Right cardiac atrium (tissue), 5 donors: ENCODE results near the gene CD28. TPM values are rescaled to one million over a fixed set of nuclear protein-coding genes. Genes with fewer than 3 reads are reported as not detected.
"Not testable (repeated sequence)": the region's sequence is repeated elsewhere in the genome, so short reads cannot be mapped to it uniquely, and the experiment has no call there.

Experiments used
- ATAC-seq, 2 donors: fragments of 200-7000 bp; cut with Tn5 transposase; one replicate each; pipeline versions ENCODE4 v1.8.0 to v1.9.1; 2020; ENCODE audit warnings: moderate library complexity in 2 of 2, mild to moderate bottlenecking in 1 of 2
- DNase-seq, 3 donors: peaks; one replicate each; pipeline ENCODE4 v3.0.0-alpha.2; 2020
- H3K27ac ChIP-seq: one replicate; pipeline ENCODE4 v1.5.1; 2013; ENCODE audit warnings: mild to moderate bottlenecking, low read length, control low read depth, moderate library complexity
- H3K27me3 ChIP-seq: one replicate; pipeline ENCODE4 v1.6.1; 2013; ENCODE audit not compliant: control insufficient read depth, insufficient read depth
- H3K4me1 ChIP-seq: one replicate; pipeline ENCODE4 v1.6.1; 2013; ENCODE audit warnings: low read length; ENCODE audit not compliant: control insufficient read depth, insufficient read depth
- H3K4me3 ChIP-seq: one replicate; pipeline ENCODE4 v1.5.1; 2013; ENCODE audit warnings: low read length, control low read depth
- H3K9me3 ChIP-seq: one replicate; pipeline ENCODE4 v1.6.1; 2013; ENCODE audit warnings: low read length; ENCODE audit not compliant: control insufficient read depth
- WGBS: extraction: QIAGEN DNeasy Blood & Tissue Kit; methylation state at CpG from one replicate; pipeline ENCODE4 v1.1.7; 2013; 5-methylcytosine and 5-hydroxymethylcytosine counted together
- intact Hi-C, 4 donors: fragments of 100-400 bp; cut with DNase I; formaldehyde crosslinking; loops; one replicate each; pipeline versions ENCODE4 v1.11.0 to v1.14.0; 2022 to 2023
- polyA plus RNA-seq: library from polyadenylated mRNA; stranded (reverse); fragments of 200-250 nt; gene quantifications from one replicate; pipeline ENCODE4 v1.2.3, GENCODE V29; 2013
- total RNA-seq, 4 donors: library from RNA; stranded (reverse); fragmentation: NEBNext Ultra II Directional; extraction: Animal tissue kit (Norgen Biotek cat#: 25700); gene quantifications; one replicate each; pipeline ENCODE4 v1.2.1, GENCODE V29; 2021
- donor health status: healthy with polysubstance abuse.
- donor health status: DM: no; HTN: yes; CAD: no.
- donor health status: DM: no; HTN: no; CAD: no.
- donor health status: DM: no; HTN: yes; CAD: no; lungs with severe emphysema.
- donor health status: DM: yes; HTN: yes; CAD: no.

CD28 gene
- total and polyA plus RNA-seq, 5 donors = 0.14 to 1.5 (median 0.68) TPM

DNA sequence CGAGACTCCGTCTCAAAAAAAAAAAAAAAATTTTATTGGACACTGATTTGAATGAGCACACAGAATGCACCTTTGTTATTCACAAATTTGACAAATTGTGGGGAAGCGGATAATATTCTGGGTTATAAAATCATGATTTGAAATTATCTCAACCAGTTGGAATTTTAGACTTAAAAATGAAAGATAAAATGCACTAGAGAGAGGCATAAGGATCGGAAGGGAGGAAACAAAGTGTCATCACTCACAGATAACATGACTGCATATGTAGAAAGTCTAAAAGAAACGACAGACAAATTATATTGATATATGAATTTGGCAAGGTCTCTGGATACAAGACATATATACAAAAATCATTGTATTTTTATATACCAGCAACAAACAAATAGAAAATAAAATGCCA lies 70.6 kb downstream of the CD28 start:
- no peaks in the 10 kb centered on the region for H3K9me3 ChIP-seq
- no peak for ATAC-seq
- H3K4me3 ChIP-seq = no peak overlapping the region
- H3K4me1 ChIP-seq = no peaks in the 10 kb centered on the region
- DNase-seq = no peak
- H3K27ac ChIP-seq = no peak overlapping the region
- intact Hi-C loops = no loop called here
- 57% methylated on average over 5 of the region's 5 CpGs for WGBS
- no peaks in the 10 kb centered on the region for H3K27me3 ChIP-seq

DNA sequence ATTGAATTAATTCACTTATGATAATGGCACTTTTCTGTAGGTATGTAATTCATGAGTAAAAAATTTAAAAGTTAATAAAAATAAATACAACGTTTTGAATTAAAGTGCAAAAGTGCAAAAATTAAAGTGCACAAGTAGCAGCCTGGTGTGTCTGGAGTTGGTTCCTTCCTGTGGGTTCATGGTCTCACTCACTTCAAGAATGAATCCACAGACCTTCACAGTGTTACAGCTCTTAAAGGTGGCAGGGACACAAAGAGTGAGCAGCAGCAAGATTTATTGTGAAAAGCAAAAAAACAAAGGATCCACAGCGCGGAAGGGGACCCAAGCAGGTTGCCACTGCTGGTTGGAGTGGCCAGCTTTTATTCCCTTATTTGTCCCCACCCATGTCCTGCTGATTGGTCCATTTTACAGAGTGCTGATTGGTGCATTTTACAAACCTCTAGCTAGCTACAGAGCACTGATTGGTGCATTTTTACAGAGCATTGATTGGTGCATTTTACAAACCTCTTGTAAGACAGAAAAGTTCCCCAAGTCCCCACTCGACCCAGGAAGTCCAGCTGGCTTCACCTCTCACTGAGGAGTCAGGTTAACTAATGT lies 73.1 kb downstream of the CD28 start:
- not testable (repeated sequence) for H3K9me3 ChIP-seq, ATAC-seq, H3K4me1 ChIP-seq, H3K27me3 ChIP-seq, H3K4me3 ChIP-seq, DNase-seq, H3K27ac ChIP-seq
- intact Hi-C loops = loop anchor here in 1 of 4 donors (10.0 kb wide), 1 partner anchor 95 kb away; no protein-coding TSS in a partner anchor
- WGBS = 85% methylated on average over 4 of the region's 4 CpGs

DNA sequence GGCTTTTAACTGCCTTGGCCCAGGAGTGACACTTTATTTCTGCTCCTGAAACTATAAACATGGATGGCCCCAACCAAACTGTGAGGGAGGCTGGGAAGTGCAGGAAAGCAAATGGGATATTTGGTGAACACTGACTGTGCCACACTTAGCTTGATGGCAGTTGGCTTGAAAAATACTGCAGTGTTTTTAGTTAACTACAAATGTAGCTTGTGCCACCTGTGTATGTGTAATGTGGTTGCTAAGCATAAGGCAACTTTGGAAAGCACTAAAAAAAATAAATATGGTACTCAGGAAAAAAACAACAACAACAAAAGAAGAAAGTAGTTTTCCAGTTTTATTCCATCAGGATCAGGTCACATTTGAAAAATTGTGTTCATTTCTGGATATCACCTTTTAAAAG lies 73.8 kb downstream of the CD28 start:
- DNase-seq (no peak), ATAC-seq (no peak)
- H3K4me3 ChIP-seq = no peak overlapping the region
- H3K4me1 ChIP-seq = peaks cover 3% of the 10 kb centered on the region
- no peaks in the 10 kb centered on the region for H3K9me3 ChIP-seq
- intact Hi-C loops = loop anchor here in 1 of 4 donors (10.0 kb wide), 1 partner anchor 95 kb away; no protein-coding TSS in a partner anchor
- no peaks in the 10 kb centered on the region for H3K27me3 ChIP-seq
- H3K27ac ChIP-seq = no peak overlapping the region

DNA sequence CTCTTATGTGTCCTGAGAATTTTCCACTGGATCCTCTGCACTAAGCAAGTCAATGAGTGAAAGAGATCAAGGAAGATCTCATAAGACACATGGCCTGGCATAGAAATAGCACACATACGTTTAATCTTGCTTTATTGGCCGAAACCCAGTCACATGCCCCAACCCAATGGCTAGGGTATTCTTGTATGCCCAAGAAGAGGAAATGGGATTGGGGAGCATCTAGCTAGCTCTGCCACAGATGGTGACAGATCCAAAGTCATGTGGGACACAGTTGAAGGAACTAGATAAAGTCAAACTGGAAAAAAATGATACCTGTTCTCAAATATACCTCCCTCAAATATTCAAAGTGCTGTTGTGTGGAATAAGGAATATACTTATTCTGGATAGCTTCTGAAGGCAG lies 74.7 kb downstream of the CD28 start:
- intact Hi-C loops = loop anchor here in 1 of 4 donors (10.0 kb wide), 1 partner anchor 96 kb away; no protein-coding TSS in a partner anchor
- Histone ChIP-seq H3K4me3 (no peak overlapping the region), H3K4me1 (peaks cover 3% of the 10 kb centered on the region), H3K9me3 (no peaks in the 10 kb centered on the region), H3K27me3 (no peaks in the 10 kb centered on the region), H3K27ac (no peak overlapping the region)
- ATAC-seq (no peak), DNase-seq (no peak)
- 82% methylated on average over 2 of the region's 2 CpGs for WGBS

DNA sequence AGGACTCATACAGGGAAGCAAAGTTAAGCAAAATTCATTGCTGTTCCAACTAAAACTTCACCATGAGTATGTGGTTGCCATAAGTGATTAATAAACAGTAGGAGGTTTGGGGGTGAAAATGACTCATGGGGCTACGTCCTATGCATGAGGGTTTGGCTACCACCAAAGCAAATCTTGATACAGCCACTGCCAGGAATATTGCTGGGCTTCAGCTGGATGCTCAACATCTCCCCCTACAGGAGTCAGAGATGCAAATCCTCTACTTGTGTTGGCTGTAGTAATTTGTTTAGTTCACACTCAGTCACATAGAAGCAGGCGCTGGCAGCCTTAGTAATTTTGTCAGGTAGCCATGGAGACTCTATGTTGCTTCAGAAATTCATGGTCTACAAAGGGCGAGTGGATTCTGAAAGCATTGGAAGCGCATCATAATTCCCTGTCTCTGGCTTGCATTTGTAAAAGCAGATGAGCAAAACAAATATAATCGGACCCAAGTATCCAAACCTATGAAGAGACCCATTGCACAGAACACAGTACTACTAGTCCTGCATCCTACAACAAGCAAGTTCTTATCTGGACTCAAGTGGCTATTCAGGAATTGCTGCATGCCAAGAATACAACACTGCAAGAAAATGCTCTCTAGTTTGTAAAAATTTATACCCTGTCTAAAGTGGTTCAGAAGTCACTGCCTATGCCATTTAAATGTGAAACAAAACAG lies 76.0 kb downstream of the CD28 start:
- Histone ChIP-seq H3K4me1 (peaks cover 3% of the 10 kb centered on the region), H3K4me3 (no peak overlapping the region), H3K27me3 (no peaks in the 10 kb centered on the region), H3K9me3 (no peaks in the 10 kb centered on the region), H3K27ac (no peak overlapping the region)
- ATAC-seq = peak; percentile 79 to 89
- 49% methylated on average over 5 of the region's 5 CpGs for WGBS
- DNase-seq = peak; percentile 33 to 66 (median 48)
- intact Hi-C loops = loop anchor here in 1 of 4 donors (10.0 kb wide), 1 partner anchor 98 kb away; no protein-coding TSS in a partner anchor

DNA sequence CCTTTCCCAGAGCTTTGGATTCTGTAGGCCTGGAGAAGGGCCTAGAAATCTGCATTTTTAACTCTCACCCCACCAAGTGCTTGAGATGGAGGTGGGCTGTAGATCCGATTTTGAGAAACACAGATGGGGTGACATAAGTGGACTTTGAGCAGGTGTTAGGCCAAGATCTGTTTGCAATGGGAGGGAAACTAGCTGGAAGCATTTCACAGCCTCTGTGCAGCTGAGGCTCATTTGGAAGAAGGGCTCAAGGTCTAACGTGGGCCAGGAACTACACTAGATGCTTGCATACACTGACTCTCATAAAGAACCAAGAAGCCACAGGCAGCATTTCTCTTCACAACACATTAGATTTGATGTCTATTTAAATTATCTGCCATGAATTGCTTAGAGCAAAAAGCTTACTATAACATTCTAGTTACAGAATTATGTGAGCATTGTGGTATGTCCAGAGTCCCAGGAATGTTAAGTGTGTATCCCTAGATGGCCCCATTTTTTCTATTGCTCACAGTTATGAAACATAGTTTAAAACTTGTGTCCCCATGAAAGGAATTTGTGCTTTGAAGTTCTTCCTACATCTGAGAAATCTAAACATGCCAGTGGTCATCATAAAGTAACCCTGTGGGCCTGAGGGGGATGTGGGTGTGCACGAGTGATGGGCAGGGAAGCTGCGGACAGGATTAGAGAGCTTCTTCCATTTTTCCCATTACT lies 77.2 kb downstream of the CD28 start:
- no peak overlapping the region for H3K27ac ChIP-seq
- DNase-seq (no peak), ATAC-seq (no peak)
- H3K4me3 ChIP-seq = no peak overlapping the region
- peaks cover 3% of the 10 kb centered on the region for H3K4me1 ChIP-seq
- 71% methylated on average over 4 of the region's 4 CpGs for WGBS
- H3K27me3 ChIP-seq = no peaks in the 10 kb centered on the region
- no peaks in the 10 kb centered on the region for H3K9me3 ChIP-seq
- intact Hi-C loops = loop anchor here in 1 of 4 donors (10.0 kb wide), 1 partner anchor 99 kb away; no protein-coding TSS in a partner anchor

DNA sequence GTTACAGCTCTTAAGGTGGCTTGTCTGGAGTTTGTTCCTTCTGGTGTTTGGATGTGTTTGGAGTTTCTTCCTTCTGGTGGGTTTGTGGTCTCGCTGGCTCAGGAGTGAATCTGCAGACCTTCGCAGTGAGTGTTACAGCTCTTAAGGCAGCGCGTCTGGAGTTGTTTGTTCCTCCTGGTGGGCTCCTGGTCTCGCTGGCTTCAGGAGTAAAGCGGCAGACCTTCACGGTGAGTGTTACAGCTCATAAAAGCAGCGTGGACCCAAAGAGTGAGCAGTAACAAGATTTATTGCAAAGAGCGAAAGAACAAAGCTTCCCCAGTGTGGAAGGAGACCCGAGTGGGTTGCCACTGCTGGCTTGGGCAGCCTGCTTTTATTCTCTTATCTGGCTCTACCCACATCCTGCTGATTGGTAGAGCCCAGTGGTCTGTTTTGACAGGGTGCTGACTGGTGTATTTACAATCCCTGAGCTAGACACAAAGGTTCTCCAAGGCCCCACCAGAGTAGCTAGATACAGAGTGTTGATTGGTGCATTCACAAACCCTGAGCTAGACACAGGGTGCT lies 78.4 kb downstream of the CD28 start:
- WGBS = 92% methylated on average over 10 of the region's 10 CpGs
- DNase-seq = peak in 1 of 3 donors; percentile 27
- intact Hi-C loops = loop anchor here in 1 of 4 donors (10.0 kb wide), 1 partner anchor 100 kb away; no protein-coding TSS in a partner anchor
- H3K27ac ChIP-seq, H3K4me3 ChIP-seq, H3K4me1 ChIP-seq, H3K9me3 ChIP-seq, ATAC-seq, H3K27me3 ChIP-seq: not testable (repeated sequence)

DNA sequence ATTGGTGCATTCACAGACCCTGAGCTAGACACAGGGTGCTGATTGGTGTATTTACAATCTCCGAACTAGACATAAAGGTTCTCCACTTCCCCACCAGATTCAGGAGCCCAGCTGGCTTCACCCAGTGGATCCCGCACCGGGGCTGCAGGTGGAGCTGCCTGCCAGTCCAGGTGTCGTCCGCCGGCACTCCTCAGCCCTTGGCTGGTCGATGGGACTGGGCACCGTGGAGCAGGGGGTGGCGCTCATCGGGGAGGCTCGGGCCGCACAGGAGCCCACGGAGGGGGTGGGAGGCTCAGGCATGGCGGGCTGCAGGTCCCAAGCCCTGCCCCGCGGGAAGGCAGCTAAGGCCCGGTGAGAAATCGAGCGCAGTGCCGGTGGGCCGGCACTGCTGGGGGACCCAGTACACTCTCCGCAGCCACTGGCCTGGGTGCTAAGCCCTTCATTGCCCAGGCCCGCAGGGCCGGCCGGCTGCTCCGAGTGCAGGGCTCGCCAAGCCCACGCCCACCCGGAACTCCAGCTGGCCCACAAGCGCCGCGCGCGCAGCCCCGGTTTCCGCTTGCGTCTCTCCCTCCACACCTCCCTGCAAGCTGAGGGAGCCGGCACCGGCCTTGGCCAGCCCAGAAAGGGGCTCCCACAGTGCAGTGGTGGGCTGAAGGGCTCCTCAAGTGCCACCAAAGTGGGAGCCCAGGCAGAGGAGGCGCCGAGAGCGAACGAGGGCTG lies 79.1 kb downstream of the CD28 start:
- DNase-seq = peak in 1 of 3 donors; percentile 48
- ATAC-seq, H3K9me3 ChIP-seq, H3K27me3 ChIP-seq, H3K4me1 ChIP-seq, H3K4me3 ChIP-seq, H3K27ac ChIP-seq: not testable (repeated sequence)
- intact Hi-C loops = loop anchor here in 1 of 4 donors (10.0 kb wide), 1 partner anchor 101 kb away; no protein-coding TSS in a partner anchor
- 96% methylated on average over 41 of the region's 43 CpGs for WGBS

DNA sequence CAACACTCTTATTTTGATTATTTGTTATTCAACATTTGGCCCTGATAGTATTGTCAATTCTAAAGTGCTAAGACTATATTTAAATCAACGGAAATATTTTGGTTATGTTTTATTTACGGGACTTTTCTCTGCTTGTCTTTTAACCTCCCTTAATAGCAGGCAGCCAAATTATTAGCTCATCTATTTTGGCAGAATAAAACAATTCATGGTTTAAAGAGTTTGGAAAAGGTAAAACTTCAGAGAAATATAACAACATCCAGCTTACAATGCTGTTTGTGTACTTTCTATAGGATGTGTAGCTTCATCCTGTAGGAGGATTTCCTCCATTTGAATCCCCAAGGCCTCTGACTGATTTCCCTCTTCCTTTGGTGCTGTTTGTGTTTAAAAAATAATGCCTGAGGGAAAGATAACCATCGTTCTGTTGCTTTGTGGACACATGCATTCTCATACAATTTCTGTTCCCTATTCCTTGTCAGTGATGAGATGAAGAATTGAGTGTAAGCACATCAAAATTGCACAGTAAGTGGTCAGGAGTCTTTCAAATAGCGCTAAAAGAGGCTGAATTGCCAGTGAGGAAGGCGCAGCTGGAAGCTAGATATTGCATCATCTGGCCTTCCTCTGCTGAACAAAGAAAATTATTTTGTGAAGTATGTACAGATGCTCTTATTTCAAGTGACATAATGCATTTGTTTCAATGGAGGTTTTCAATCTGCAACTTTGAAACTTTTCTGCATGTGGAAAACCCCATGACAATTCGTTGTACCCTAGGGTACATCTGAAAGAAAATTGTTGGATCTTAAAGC lies 80.3 kb downstream of the CD28 start:
- Histone ChIP-seq H3K4me1 (peaks cover 3% of the 10 kb centered on the region), H3K4me3 (no peak overlapping the region), H3K27ac (peak overlapping the region; percentile 48), H3K9me3 (no peaks in the 10 kb centered on the region), H3K27me3 (no peaks in the 10 kb centered on the region)
- intact Hi-C loops = loop anchor here in 1 of 4 donors (10.0 kb wide), 1 partner anchor 102 kb away; no protein-coding TSS in a partner anchor
- 36% methylated on average over 6 of the region's 6 CpGs for WGBS
- DNase-seq = peak in 2 of 3 donors; percentile 51 to 53
- peak; percentile 66 to 80 for ATAC-seq
